Measurements from ENCODE around the gene BRD1.

Gene BRD1

DNA sequence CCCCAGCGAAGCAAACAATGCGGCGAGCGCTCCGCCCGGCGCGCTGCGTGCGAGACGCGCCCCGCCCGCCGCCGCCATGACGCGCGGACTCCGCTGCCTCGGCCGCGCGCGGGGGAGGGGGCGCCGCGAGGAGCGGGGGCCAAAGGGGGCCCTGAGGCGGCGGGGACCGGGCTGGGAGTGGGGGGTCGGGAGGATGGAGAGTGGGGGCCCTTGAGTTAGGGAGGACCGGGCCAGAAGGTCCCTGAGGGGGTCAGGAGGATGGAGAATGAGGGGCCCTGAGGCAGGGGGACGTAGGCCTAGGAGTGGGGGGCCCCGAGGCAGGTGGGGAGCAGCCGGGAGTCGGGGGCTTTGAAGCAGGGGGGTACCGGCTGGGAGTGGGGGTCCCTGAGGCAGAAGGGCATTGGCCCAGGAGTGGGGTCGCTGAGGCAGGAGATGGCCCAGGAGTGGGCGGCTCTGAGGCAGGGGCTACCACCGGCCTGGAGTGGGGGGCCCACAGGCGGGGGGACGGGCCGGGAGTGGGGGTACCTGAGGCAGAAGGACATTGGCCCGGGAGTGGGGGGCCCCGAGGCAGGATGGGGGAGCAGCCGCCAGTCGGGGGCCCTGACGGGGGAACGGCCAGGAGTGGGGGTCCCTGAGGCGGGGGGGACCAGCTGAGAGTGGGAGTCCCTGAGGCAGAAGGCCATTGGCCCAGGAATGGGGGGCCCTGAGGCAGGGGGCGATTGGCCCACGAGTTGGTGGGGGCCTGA lies at the start of gene BRD1:
Gene BRD1 (minus strand): TSS at position 21 of the 746 bp plus-strand sequence. CDS start 3,556 bp downstream, outside the sequence.
- DNase-seq (ENCODE audit: low read depth, low spot score): no peak
- POLR2A ChIA-PET: no interaction called here

DNA sequence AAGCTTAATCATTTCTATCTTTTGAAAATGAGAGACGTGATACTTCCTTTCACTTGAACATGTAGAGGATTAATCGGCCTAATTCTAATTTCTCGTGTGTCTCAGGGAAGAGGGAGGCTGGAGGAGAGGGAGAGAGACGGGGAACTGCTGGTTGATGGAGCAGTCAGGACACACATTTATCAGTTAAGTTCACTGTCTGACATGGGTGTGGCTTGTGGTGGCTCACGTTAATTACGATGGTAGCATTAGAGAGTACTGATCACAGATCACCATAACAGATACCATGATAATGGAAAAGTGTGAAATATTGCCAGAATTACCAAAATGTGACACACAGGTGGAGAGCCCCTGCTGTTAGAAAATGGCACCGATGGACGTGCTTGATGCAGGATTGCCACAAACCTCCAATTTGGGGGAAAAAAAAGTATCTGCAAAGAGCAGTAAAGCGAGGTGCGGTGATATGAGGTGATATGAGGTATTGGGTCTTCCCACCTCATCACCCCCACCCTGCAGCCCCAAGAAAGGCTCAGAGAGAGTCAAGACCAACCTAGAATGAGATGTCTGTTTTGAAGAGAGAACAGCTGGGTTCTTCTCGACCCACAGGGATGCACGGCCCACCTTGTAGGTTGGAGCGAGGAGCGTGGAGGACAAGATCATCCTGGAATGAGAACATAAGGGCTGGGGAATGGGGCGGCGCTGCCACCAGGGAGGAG lies 45.7 kb upstream of the BRD1 start:
- H3K4me3 ChIP-seq (ENCODE audit: low read depth, low read length): no peak overlapping the region
- CTCF ChIA-PET: no interaction called here
- POLR2A ChIA-PET: interaction anchor here (1.0 kb wide), 1 partner anchor 21 kb away, joined by 3 read pairs; no protein-coding TSS in a partner anchor
- DNase-seq (ENCODE audit: low read depth, low spot score): no peak
- TF ChIP-seq, protein P1, sequence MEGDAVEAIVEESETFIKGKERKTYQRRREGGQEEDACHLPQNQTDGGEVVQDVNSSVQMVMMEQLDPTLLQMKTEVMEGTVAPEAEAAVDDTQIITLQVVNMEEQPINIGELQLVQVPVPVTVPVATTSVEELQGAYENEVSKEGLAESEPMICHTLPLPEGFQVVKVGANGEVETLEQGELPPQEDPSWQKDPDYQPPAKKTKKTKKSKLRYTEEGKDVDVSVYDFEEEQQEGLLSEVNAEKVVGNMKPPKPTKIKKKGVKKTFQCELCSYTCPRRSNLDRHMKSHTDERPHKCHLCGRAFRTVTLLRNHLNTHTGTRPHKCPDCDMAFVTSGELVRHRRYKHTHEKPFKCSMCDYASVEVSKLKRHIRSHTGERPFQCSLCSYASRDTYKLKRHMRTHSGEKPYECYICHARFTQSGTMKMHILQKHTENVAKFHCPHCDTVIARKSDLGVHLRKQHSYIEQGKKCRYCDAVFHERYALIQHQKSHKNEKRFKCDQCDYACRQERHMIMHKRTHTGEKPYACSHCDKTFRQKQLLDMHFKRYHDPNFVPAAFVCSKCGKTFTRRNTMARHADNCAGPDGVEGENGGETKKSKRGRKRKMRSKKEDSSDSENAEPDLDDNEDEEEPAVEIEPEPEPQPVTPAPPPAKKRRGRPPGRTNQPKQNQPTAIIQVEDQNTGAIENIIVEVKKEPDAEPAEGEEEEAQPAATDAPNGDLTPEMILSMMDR (IDR thresholded peaks at IDR 0.05; ENCODE audit: insufficient read depth, low read length, missing control alignments): no peak

More for the DNA sequence above, at the start of gene BRD1:
- CTCF ChIA-PET: interaction anchor here (1.1 kb wide), 1 partner anchor 54 kb away, joined by 3 read pairs; no protein-coding TSS in a partner anchor
- H3K4me3 ChIP-seq (ENCODE audit: low read depth, low read length): peak within 1 kb of the TSS; percentile 72
- TF ChIP-seq, protein P1 (IDR thresholded peaks at IDR 0.05; ENCODE audit: insufficient read depth, low read length, missing control alignments): no peak

DNA sequence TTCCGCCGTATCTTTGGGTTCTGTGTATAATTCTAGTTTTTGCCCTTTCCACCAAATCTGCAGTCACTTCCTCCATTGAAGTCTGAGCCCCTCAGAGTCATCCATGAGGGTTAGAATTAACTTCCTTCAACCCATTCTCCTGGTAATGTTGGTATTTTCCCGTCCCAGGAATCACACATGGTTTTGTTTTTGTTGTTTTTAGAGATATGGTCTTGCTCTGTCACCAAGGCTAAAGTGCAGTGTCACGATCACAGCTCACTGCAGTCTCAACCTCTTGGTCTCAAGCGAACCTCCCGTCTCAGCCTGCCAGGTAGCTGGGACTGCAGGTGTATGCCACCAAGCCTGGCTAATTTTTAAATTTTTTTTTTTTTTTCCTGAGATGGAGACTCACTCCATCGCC lies 44.7 kb upstream of the BRD1 start:
- ChIA-PET CTCF (no interaction called here), POLR2A (interaction anchor here (1.0 kb wide), 1 partner anchor 22 kb away, joined by 3 read pairs; no protein-coding TSS in a partner anchor)
- no peak overlapping the region for H3K4me3 ChIP-seq (ENCODE audit: low read depth, low read length)
- TF ChIP-seq, protein P1 (IDR thresholded peaks at IDR 0.05; ENCODE audit: insufficient read depth, low read length, missing control alignments): no peak
- no peak for DNase-seq (ENCODE audit: low read depth, low spot score)

DNA sequence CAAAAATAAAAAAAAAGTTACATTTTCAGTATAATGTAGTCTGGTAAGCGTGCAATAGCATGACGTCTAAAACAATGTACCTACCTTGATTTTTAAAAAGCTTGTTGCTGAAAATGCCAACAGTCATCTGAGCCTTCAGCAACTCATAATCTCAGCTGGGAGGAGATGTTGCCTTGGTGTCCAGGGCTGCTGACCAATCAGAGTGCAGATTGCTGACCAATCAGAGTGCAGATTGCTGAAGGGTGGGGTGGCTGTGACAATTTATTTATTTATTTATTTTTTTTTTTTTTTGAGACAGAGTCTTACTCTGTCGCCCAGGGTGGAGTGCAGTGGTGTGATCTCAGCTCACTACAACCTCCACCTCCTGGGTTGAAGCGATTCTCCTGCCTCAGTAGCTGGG lies 43.8 kb upstream of the BRD1 start:
- no peak overlapping the region for H3K4me3 ChIP-seq (ENCODE audit: low read depth, low read length)
- no peak for DNase-seq (ENCODE audit: low read depth, low spot score)
- TF ChIP-seq, protein P1 (IDR thresholded peaks at IDR 0.05; ENCODE audit: insufficient read depth, low read length, missing control alignments): no peak
- ChIA-PET POLR2A (no interaction called here), CTCF (interaction anchor here (1.2 to 1.4 kb wide), 2 partner anchors 10 to 159 kb away, joined by 3 to 5 read pairs; no protein-coding TSS in a partner anchor)

- TF ChIP-seq, protein P1 (IDR thresholded peaks at IDR 0.05; ENCODE audit: insufficient read depth, low read length, missing control alignments): no peak
- POLR2A ChIA-PET: no interaction called here
These were observed 42.4 kb upstream of the BRD1 start for GRCh38 chr22:49869845-49870712.

More at GRCh38 chr22:49869845-49870712, 42.4 kb upstream of the BRD1 start:
- CTCF ChIA-PET: interaction anchor here (1.4 kb wide), 1 partner anchor 11 kb away, joined by 5 read pairs; no protein-coding TSS in a partner anchor
- DNase-seq (ENCODE audit: low read depth, low spot score): no peak
- H3K4me3 ChIP-seq (ENCODE audit: low read depth, low read length): no peak overlapping the region
